HG02642 (cell line): ENCODE data around the gene MR1.

ENCODE experiments used
- ATAC-seq: cut with Tn5 transposase; IDR thresholded peaks from one replicate; pipeline ENCODE4 v1.9.1; 2021; ENCODE audit warnings: mild to moderate bottlenecking; ENCODE audit not compliant: unreplicated experiment, poor library complexity

The MR1 gene

GRCh38 chr1:181033799-181034451 lies at the start of gene MR1:
Gene MR1, plus strand, starts transcription at chr1:181033983. Its CDS starts 25 bp downstream, at chr1:181034008.
- ATAC-seq = peak; percentile 93

- ATAC-seq = no peak
Measured at GRCh38 chr1:180988253-180988752, 45.5 kb upstream of the MR1 start.

- no peak for ATAC-seq
Measured at GRCh38 chr1:180994262-180994661, 39.5 kb upstream of the MR1 start.

GRCh38 chr1:180997843-180998504 lies 35.8 kb upstream of the MR1 start:
- ATAC-seq = no peak

- no peak for ATAC-seq
Measured at GRCh38 chr1:181001091-181001780, 32.5 kb upstream of the MR1 start.

- ATAC-seq = no peak
Measured at GRCh38 chr1:181002582-181003172, 31.1 kb upstream of the MR1 start.

GRCh38 chr1:181010789-181011188 lies 23.0 kb upstream of the MR1 start:
- ATAC-seq = no peak

GRCh38 chr1:181011301-181012202 lies 22.2 kb upstream of the MR1 start:
- ATAC-seq = no peak

- no peak for ATAC-seq
Measured at GRCh38 chr1:181012203-181012745, 21.5 kb upstream of the MR1 start.

GRCh38 chr1:181013144-181013543 lies 20.6 kb upstream of the MR1 start:
- ATAC-seq = no peak

- ATAC-seq = peak; percentile 58
Measured at GRCh38 chr1:181014477-181015250, 19.1 kb upstream of the MR1 start.

- ATAC-seq = no peak
Measured at GRCh38 chr1:181015251-181015615, 18.6 kb upstream of the MR1 start.

- no peak for ATAC-seq
Measured at GRCh38 chr1:181016563-181016962, 17.2 kb upstream of the MR1 start.

GRCh38 chr1:181018901-181019681 lies 14.7 kb upstream of the MR1 start:
- ATAC-seq = no peak

- ATAC-seq = no peak
Measured at GRCh38 chr1:181021159-181021558, 12.6 kb upstream of the MR1 start.

GRCh38 chr1:181021811-181022434 lies 11.9 kb upstream of the MR1 start:
- ATAC-seq = peak; percentile 41

- ATAC-seq = no peak
Measured at GRCh38 chr1:181023265-181024057, 10.3 kb upstream of the MR1 start.
